ENCODE results near the gene TH.

- TF ChIP-seq CTCF (IDR thresholded peaks at IDR 0.05): no peak
- TF ChIP-seq EZH2 (IDR thresholded peaks at IDR 0.05): no peak
- TF ChIP-seq EZH2phosphoT487 (IDR thresholded peaks at IDR 0.05): no peak
These were observed 19.2 kb upstream of the TH start for GRCh38 chr11:2190657-2191471.

Data from neural progenitor cell (in vitro differentiated cells).